Neural cell (in vitro differentiated cells): ENCODE measurements around the gene OXER1.

Experiments used
- EP300 ChIP-seq: fragments of 450-650 bp; conservative IDR thresholded peaks from 2 replicates; pipeline ENCODE4 v1.6.1; 2014; ENCODE audit warnings: antibody characterized with exemption, mild to moderate bottlenecking, moderate library complexity; ENCODE audit not compliant: poor library complexity, severe bottlenecking
- EZH2 ChIP-seq: fragments of 200-600, 300-800 bp; shearing (Covaris generic), sonication (generic); IDR thresholded peaks from 2 replicates; pipeline ENCODE4 v1.6.1; 2014; ENCODE audit warnings: antibody characterized with exemption, low read length, borderline replicate concordance, mild to moderate bottlenecking; ENCODE audit not compliant: insufficient read depth, poor library complexity, severe bottlenecking
- POLR2AphosphoS5 ChIP-seq: IDR thresholded peaks from 2 replicates; pipeline ENCODE4 v1.6.1; 2012
- SMC3 ChIP-seq: fragments of 450-650 bp; conservative IDR thresholded peaks from 2 replicates; pipeline ENCODE4 v1.6.1; 2014; ENCODE audit warnings: antibody characterized with exemption, mild to moderate bottlenecking, moderate library complexity; ENCODE audit not compliant: poor library complexity
- TAF1 ChIP-seq: IDR thresholded peaks from 2 replicates; pipeline ENCODE4 v1.6.1; 2012; ENCODE audit warnings: low read depth
- TF ChIP-seq, protein P1 (sequence below): fragments of 450-650 bp; IDR thresholded peaks from 2 replicates; pipeline ENCODE4 v1.5.1; 2014; ENCODE audit warnings: antibody characterized with exemption, mild to moderate bottlenecking, moderate library complexity; ENCODE audit not compliant: poor library complexity, severe bottlenecking
- TF ChIP-seq, protein P2 (sequence below): IDR thresholded peaks from 2 replicates; pipeline ENCODE4 v1.6.1; 2012; ENCODE audit warnings: borderline replicate concordance

DNA sequence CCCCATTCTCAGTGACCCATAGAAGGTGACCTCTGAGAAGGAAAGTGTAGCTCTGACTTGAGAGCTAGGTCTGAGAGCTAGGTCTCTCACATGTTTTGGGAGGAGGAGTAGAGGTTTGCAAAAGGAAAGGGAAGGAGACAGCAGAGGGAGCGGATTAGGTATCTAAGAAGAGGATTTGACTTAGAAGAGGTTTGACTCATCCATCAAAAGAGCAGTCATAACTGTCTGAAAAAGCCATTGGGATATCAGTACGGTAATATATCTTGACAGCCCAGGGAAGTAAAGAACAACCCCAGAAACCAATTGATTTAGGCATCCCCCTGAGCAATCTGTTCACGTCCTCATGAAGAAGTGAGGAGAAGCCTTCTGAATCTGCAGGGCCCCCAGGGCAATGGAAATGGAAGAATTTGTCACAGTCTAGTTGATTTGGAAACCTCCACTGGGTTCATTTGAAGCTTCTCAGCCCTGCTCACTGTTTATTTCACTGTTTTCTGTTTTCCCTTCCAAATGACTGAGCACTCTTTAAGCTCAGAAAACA, 19.3 kb downstream of the OXER1 start:
- TF ChIP-seq, protein P1, sequence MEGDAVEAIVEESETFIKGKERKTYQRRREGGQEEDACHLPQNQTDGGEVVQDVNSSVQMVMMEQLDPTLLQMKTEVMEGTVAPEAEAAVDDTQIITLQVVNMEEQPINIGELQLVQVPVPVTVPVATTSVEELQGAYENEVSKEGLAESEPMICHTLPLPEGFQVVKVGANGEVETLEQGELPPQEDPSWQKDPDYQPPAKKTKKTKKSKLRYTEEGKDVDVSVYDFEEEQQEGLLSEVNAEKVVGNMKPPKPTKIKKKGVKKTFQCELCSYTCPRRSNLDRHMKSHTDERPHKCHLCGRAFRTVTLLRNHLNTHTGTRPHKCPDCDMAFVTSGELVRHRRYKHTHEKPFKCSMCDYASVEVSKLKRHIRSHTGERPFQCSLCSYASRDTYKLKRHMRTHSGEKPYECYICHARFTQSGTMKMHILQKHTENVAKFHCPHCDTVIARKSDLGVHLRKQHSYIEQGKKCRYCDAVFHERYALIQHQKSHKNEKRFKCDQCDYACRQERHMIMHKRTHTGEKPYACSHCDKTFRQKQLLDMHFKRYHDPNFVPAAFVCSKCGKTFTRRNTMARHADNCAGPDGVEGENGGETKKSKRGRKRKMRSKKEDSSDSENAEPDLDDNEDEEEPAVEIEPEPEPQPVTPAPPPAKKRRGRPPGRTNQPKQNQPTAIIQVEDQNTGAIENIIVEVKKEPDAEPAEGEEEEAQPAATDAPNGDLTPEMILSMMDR, result no peak
- TF ChIP-seq EZH2 (no peak), EP300 (no peak), TAF1 (no peak), POLR2AphosphoS5 (no peak), SMC3 (no peak)
- TF ChIP-seq, protein P2, sequence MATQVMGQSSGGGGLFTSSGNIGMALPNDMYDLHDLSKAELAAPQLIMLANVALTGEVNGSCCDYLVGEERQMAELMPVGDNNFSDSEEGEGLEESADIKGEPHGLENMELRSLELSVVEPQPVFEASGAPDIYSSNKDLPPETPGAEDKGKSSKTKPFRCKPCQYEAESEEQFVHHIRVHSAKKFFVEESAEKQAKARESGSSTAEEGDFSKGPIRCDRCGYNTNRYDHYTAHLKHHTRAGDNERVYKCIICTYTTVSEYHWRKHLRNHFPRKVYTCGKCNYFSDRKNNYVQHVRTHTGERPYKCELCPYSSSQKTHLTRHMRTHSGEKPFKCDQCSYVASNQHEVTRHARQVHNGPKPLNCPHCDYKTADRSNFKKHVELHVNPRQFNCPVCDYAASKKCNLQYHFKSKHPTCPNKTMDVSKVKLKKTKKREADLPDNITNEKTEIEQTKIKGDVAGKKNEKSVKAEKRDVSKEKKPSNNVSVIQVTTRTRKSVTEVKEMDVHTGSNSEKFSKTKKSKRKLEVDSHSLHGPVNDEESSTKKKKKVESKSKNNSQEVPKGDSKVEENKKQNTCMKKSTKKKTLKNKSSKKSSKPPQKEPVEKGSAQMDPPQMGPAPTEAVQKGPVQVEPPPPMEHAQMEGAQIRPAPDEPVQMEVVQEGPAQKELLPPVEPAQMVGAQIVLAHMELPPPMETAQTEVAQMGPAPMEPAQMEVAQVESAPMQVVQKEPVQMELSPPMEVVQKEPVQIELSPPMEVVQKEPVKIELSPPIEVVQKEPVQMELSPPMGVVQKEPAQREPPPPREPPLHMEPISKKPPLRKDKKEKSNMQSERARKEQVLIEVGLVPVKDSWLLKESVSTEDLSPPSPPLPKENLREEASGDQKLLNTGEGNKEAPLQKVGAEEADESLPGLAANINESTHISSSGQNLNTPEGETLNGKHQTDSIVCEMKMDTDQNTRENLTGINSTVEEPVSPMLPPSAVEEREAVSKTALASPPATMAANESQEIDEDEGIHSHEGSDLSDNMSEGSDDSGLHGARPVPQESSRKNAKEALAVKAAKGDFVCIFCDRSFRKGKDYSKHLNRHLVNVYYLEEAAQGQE, result no peak
